NCI-H187 treated with DMSO at 0.1 percent for 48 hours (cell line): ENCODE results near the gene RTP5.

ENCODE experiments used
- DNase-seq: peaks from one replicate; lab custom pipeline; 2025; lab: John Stamatoyannopoulos, UW

RTP5 gene

DNA sequence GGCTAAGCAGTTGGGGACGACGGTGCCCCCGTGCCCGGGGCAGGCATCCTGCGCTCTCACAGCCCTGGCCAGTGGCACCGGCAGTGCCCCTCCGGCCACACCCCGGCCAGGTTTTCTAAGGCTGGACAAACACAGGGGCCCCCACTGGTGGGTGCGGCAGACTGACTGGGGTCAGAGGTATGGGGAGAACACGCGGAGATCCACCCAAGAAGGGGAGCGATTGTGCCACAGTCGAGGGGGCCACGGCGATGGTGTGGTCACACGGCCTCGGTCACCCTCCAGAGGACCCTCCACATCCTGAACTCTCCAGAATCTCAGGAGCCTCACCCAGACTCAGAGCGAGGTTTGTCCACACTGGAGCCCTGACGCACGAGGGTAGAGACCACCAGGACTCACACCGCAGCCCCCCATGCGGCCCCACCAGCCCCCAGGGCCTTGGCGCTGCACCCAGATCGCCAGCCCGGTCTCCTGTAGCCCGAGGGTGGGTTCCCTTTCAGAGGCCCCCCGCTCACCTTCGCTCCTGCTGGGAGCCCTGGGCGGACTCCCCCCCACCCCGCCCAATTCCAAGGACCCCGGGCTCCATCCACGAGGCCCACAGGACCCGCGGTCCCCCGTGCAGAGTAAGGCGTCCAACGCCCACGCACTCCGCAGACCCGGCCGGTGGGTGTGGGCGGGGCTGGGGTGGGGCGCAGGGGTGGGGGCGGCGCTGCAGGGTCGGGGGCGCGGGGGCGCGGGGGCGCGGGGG is 26.0 kb upstream of the RTP5 start:
- DNase-seq = no peak

DNA sequence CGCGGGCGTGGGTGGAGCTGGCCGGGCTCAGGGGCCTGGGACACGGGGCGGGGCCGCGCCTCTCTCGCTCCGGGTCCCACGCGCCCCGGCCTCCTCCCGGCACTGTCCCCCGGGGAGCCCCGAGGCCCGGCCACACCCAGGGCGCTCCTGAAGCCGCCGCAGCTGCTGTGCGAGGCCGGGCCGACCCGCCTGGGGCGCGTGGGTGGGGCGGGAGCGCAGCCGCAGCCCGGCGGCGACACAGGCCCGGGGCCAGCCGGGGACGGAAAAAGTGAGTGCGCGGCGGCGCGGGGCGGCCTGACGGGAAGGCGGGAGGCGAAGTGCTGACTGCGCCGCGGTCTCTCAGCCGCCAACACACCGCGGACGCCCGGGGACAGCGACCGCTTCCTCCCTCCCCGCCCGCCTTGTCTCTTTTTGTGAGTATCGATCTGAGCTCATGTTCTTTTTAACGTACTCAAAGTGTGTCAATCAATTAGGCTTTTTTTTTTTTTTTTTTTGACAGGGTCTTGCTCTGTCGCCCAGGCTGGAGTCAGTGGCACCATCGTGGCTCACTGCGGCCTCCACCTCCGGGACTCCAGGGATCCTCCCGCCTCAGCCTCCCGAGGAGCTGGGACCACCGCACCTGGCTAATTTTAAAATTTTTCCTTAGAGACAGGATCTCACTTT is 25.3 kb upstream of the RTP5 start:
- no peak for DNase-seq

DNA sequence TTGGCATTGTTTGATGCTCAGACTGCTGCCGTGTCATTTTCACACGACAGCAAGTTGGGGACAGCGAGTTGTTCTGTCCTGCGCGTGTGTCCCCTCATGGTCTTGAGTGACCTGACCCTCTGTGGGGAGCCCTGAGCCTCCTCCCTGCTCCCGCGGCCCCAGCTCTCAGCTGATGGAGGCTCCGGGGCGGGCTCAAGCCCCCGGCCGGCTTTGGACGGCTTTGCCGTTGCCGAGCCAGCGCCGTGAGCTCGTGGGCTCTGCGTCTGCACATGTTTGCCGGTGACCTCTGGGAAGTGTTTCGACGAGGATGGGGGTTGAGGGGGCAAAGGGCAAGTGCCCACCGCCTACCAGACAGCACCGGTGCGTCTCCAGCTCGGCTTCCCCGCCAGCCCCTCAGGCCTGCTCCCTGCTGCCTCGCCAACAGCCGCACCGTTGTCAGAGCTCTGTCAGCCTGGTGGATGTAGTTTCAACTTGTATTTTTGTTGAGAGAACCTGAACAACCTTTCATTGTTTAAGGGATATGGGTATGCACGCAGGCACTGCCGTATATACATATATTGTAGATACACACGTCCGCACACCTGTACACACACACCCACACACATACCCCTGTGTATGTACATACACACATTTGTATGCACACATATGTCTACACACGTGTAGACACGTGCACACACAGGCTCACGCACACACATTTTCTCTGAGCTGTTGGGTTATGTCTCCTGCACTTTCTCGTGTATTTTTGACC is 24.5 kb upstream of the RTP5 start:
- DNase-seq = no peak

DNA sequence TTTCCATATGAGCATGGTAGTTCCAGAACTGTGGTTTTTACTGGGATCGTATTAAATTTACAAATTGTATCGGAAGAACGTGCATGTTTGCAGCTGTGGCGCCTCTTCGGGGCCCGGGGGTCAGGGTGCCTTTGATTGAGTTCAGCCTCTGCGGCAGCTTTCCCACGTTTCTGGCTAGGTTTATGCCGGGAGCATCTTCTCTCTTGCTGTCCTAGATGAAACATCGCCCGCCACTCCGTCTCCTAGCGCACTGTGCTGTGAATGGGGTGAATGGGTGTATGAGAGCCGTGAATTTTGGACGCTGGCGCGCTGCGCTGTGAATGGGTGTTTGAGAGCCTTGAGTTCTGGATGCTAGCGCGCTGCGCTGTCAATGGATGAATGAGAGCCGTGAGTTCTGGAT is 23.1 kb upstream of the RTP5 start:
- DNase-seq = no peak

DNA sequence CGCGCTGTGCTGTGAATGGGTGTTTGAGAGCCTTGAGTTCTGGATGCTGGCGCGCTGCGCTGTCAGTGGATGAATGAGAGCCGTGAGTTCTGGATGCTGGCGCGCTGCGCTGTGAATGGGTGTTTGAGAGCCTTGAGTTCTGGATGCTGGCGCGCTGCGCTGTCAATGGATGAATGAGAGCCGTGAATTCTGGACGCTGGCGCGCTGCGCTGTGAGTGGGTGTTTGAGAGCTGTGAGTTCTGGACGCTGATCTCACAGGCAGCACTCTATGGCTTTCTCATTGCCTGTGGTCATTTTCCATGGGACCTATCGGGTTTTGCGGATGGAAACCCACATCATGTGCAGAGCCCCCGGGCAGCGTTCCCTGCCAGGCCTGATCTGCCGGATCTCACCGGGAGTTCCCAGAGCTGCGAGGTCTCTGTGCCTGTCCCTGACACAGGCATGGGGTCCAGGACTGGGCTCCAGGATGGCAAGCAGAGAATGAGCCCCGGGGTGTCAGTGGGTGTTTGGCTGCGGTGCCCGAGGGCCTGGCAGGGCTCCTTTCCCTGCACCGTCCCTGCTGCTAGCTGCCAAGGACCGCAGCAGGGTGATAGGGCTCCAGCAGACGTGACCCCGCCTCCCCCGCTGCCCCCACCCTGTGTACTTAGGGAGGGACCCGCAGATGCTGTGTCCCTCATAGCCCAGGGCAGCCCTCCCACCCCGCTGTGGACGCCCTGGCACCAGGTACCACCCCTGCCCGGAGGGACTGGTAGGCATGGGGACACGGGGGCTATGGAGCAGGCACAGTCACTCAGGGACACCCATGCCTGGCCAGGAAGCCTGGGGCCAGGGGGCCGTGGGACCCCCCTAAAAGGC is 20.5 kb upstream of the RTP5 start:
- DNase-seq = no peak

DNA sequence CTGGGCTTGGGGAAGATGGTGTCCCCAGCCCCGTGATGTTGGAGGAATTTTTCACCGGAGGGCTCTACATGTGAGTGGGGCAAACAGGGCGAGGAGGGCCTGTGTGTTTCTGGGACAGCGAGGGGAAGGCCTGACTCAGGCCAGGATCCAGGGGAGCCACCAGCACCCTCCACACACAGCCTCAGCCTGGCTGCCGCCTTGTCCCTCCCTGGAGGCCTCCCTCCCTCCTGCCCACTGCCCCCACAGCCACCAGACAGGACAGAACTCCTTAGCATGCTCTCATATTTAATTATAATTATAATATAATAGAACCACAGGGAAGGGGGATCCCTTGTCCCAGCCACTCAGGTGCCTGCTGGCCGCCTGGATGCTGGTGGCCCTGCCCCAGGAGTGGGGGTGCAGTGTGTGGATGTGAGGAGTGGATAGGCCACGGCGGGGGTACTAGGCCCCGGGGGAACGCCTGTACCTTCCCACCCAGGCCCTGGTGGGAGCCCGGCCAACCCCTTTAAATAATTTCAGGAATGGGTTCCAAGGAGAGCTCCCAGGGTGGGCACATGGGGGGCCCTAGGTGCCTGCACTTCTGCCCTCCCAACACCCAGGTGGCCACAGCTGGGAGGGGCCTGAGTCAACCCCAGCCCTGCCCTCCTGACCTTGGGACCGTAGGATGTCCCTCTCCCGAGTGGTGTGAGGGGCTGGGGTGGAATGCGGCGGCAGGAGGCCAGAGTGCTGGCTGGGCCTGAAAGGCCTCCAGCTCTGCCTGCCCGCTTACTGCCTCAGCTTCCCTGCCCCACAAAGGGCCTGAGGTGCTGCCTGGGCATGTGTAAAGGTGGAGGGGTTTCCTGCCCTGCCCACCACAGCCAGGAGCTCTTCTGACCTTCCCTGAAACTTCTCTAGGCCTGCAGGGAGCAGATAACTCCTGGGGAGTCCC is 19.6 kb upstream of the RTP5 start:
- DNase-seq = no peak

DNA sequence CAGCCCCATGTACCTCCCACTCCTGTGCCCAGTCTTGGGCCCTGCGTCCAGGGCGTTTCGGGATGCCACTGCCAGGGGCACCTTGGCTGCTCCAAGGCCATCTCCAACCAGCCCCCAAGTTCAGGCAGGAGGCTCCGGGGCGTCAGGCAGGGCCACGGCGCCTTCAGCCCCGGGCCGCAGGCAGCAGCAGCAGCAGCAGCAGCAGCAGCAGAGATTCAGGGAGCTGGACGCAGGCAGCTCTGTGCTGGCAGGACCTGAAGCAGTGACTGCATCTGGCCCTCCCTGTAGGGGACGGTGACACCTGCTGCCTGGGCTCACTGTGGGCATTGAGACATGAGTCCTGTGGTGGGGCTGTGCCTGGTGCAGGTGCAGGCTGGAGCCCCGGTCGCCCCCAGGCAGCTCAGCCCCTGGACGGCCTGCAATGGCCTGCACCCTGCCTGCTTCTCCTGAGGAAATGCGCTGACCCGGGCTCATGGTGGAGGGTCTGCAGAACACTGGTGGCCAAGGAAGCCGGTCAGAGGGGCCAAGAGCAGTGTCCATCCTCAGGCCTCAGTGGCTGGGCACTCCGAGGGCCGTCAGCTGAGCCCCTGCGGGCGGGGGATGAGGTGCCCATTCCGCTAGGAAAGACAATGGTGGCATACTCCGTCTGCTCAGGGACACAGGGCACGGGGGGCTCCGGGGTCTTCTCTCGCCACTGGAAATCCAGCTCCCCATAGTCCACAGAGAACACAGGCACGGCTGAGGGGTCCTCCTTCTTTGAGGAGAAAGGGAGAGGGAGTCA is 18.8 kb upstream of the RTP5 start:
- no peak for DNase-seq

DNA sequence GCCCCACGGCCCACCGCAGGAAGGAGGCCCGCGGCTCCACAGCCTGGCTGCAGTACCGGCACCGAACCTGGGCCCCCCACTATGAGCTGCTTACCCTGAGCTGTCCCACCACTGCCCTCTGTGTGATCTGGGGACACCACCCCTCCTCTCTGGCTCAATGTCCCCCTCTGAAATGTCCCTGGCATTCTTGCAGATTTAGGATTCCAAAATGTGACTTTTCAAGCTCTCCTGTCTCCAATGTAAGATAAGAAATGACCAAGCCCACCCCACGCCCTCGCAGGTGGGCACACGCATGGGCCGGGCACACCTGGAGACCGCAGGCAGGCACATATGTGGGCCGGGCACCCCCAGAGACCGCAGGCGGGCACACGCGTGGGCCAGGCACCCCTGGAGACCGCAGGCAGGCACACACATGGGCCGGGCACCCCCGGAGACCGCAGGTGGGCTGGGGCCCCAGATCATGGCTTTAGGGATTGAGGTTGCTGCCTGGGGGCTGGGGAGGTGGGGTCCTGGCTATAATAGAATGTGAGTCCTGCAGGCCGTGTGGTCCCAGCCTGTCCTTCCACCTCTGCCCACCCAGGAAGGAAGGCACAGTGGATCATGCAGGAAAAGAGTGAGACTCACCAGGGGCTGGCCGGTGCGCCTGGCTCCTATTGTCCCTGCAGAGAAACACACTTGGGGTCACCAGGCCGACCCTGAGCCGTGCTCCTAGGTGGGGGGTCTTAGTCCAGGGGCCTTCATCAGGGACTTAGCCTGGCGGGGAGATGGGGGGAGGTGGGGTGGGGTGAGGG is 18.0 kb upstream of the RTP5 start:
- no peak for DNase-seq

DNA sequence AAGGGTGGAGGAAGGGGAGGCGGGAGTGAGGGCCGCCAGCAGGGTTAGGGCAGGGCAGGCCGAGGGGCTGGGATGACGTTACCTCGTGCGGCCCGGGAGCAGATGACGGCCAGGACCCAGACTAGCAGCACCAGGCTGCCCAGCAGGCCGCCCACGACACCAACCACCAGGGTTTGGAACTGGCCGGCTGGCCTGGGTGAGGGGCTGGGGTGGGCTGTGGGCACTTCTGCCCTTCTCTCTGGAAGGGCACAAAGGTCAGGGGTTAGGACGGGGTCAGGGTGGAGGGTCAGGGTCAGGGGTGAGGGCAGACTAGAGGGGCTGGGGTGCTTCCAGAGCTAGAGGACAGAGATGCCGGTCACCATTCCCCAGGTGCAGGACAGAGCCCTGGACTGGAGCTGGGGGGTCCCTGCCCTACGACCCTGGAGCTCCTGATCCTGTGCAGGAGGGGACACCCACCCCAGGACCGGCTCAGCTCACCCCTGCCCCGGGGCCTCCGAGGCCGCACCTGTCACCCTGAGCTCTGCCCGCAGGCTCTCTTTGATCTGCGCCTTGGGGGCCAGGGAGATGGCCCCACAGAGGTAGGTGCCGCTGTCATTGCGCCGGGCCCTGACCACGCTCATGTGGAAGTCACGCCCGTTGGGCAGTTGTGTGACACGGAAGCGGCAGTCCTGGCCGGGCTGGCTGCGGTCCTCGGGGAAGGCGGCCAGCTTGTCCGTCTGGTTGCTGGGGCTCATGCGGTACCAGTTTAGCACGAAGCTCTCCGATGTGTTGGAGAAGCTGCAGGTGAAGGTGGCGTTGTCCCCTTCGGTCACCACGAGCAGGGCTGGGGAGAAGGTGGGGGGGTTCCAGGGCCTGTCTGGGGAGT is 17.2 kb upstream of the RTP5 start:
- no peak for DNase-seq

DNA sequence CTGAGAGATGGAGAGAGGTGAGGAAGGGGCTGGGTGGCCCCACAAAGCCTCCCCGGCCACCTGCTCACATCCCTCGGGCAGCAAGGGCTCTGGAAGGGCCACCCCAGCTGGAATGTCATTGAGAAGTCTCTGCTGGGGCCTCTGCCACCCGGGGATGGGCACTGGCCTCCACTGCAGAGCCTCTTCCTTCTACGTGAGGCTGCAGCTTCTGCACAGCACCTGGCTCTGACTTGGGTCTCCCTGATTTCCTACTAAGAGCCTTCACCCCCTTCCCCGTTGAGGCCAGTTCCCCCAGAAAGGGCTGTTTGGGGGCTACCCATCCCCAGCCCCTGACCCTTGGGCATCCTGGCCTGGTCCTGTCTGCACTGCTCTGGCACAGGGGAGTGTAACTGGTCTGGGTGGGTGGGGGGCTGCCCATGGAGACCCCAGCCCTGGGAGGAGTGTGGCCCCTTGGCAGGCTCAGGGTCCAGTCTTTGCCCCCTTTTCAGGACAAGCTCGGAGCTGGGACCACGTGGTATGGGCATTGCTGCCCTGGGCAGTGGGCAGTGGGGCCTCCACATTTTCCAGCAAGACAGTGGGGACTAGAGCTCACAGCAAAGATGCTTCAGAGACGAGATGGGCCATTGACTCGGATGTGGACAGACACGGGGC is 16.4 kb upstream of the RTP5 start:
- DNase-seq = no peak

DNA sequence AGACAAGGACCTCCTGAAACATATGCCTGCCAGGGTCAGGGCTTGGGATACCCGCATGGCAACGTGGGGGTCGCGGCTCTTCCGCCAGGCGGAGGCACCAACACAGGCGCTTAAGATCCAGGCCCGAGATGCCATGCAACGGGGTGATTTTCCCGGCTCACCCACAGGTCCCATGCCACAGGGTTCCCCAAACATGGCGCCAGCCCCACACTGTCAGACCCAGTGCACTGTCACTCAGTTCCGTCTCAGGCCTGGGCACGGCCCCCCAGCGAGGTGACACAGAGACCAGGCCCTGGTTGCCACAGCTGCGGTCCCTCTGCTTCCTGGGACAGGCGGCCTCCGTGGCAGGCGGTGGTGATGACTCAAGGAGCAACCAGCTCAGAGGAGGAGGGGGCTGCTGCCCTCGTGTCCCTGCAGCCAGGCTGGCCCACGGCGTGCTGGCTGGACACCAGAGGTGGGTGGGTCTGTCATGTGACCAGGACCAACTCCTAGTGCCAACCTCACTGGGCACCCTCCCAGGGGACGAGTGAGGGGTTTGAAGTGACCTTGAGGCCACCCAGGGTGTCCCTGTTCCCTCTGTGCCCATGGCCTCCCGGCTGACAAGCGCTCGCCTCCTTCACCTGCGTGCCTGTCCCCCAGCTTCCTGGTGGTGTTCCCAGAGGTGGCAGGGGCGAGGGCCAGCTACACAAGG is 15.7 kb upstream of the RTP5 start:
- DNase-seq = no peak

DNA sequence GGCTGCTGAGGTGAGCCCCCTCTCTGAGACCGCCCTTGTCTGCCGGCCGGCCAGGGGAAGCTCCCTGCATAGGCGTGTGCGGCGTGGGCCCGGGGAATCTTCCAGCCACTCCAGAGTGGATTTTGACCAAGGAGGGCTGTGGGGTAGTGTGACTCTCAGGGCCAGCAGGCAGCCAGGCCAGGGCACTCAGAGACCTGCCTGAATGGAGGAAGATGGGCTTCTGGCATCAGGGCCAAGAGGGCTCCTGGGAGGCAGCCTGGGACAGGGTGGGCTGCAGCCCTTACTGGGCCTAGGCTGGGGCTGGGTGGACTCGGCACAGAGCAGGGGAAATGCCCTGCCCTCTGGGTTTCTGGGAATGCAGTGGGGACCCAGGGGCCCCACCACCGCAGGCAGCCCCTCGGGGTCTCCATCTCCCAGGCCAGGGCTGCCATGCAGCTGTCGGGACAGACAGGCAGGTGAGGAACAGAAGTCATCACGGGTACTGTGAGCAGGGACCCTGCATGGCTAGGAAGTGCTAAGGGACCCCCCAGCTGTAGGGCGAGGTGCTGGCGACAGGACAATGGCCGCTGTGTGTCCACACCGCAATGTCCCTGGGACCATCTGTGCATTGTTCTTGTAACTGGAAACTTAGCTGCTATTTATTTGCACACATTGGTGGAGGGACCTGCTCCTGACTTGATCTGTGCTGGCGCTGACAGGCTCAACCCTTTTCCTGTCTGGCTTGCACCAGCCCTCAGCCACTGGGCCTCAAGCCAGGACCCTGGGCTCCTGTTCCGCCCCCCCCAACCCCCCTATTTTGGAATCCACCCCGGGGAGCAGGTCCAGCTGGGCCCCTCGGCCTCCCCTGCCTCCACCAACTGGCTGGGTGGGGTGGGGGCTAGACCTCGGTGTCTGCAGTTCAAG is 14.9 kb upstream of the RTP5 start:
- no peak for DNase-seq

DNA sequence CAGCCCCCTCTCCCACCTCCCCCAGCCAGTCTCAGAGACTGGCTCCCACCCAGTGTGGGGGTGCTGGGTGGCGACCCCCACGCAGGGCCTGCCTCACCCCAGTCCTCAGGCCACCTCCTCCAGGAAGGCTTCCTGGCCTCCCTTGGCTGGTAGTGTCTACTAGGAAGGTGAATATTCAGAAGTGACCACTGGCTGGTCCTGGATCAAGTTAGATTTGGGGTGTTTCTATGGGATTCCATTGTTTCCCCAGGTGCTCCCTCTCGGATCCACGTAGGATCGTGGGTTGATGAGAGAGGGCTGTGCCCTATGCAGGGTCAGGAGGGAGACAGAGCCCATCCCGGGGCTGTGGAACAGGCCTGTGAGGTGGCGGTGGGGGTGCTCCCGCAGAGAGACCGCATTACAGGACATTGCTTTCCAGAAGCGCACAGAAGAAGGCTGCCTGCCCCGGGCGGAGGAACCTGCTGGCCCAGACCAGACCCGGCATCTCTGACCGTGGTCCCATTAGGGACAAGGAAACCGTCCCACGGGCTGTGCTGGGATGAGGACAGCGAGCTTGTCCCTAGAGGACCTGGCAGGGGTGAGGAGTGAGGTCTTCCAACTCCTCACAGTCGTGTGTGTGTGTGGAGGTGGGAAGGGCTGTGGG is 14.2 kb upstream of the RTP5 start:
- DNase-seq = no peak

DNA sequence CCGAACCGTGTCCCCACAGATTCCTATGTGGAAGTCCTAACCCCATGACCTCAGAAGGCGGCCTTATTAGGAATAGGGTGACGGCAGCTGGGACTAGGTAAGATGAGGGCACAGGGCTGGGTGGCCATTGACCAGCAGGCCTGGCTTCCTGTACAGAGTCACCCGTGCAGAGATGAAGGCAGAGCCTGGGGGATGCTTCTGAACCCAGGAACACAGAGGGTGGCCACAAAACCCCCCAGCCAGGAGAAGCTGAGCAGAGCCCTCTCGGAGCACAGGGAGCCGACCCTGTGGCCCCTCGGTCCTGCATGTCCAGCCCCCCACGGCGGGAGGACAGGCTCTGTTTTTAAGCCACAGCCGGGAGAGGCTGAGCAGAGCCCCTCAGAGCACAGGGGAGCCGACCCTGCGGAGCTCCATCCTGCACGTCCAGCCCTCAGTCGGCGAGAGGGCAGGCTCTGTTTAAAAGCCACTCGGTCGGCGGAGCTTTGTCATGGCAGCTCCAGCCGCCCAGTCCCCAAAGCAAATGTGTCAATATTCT is 13.6 kb upstream of the RTP5 start:
- DNase-seq = no peak

DNA sequence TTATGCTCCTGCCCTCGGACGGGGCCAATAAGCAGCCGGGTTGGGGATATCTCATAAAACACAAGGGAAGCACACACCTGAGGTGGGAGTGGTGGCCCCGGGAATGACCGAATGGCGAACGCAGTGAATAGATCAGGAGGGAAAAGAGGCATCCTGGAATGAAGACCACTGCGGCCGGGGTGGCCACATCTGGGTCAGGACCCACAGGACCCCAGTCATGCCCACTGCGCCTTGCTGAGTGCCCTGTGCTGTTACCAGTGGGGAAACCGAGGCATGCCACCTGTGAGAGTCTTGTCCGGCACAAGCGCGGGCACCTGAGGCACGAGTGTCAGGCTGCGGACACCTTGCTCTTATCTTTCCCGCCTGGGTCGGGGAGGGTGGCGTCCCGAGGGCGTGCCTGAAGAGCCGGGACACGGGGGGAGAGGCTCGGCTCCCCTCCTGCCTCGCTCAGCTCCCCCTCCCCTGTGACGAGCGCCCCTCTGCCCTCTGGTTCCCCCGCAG is 12.4 kb upstream of the RTP5 start:
- no peak for DNase-seq
